Limb (tissue), 2 donors: ENCODE results near the gene TMEM163.
"Not testable (repeated sequence)": the region's sequence is repeated elsewhere in the genome, so short reads cannot be mapped to it uniquely, and the experiment has no call there.

Experiments
- DNase-seq, 2 donors: peaks; one replicate each; pipeline ENCODE4 v3.0.0-alpha.2; 2016; ENCODE audit errors: extremely low spot score in 2 of 2

TMEM163 gene

DNA sequence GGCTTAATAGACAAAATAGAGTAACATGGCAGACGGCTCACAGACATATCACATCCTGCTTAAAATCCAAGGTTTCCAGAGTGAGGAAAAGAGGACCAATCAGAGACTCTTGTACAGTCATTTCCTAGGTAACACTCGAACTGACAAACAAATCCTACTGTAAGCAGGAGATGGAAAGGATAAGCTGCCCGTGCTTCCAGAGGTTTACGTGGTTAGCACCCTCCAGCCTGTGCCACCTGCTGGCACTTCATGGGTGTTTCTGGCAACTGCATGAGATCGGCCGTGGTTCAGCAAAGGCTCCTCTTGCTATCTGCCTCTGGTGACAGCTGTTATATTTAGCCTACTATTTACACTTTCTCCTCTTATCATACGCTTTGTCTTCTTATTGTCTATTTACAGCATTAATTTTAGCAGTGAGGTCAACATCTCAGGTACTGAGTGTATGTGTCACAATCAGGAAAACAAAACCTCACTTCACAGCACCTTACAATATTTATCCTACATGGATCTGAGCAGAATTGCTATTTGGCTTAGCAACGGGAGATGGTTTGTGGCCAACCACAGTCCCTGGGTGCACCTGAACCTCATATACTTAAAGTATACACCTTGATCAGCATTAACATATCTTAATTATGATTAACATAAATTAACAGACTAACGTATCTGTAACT is 226.9 kb downstream of the TMEM163 start:
- no peak for DNase-seq

- DNase-seq: no peak
Observed at GRCh38 chr2:134491022-134491421, 227.8 kb downstream of the TMEM163 start.

GRCh38 chr2:134490559-134490958 is 228.2 kb downstream of the TMEM163 start:
- no peak for DNase-seq

DNA sequence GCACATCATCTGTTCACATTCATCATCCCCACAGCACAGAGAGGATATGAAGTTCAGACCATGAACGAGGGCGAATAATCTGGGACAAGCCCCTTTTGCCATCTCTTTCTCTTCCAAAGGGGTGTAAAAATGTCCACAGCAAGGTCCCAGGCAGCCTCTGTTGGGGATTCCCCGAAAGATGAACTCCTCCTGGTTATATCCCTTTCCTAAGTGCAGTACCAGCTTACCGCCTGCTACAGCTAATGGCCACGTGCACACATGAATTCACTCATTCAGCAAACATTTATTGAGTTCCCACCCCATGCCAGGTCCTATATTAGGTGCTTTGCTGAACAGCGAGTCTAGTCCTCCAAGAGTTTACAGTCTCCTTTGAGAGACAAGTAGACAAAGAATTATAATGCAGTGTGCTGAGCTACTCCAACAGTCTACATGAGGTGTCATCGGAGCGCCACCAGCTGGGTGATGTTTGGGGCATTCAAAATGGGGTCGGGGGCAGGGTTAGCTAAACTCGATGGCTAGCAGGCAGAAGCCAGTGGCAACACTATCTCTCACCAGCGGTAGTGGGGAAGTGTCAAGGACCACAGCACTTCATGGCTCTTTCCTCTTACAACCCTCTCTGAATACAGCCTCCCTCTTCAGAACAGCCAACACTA is 228.9 kb downstream of the TMEM163 start:
- no peak for DNase-seq

DNA sequence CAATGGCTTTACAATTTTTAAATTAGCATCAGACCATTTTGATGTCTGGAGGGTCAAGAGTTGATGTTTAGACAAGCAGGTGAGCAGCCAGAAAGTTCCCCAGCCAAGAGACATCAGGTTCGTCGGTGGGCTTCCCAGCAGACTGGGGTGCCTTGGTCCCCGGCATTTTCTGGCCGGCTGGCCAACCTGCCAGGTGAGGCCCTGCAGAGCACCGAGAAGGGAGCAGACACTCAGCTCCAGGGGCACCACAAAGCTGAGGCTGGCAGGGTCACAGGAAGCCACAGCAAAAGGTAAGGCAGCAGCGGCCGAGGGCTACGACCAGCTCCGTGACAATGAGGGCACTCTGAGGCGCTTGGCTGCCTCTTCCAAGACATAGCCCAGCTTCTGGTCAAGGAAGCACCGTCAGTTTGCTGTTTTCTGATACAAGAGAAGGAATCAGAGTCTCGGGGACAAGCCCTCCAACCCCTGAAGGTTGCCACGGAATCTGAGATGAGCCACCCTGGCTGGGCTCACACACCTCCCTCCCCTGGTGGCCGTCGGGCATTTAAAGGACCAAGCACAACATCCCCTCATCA is 235.9 kb downstream of the TMEM163 start:
- no peak for DNase-seq

- no peak for DNase-seq
Observed at GRCh38 chr2:134482131-134482723, 236.6 kb downstream of the TMEM163 start.

- no peak for DNase-seq
Observed at GRCh38 chr2:134479696-134480330, 239.0 kb downstream of the TMEM163 start.

GRCh38 chr2:134476982-134477381 is 241.8 kb downstream of the TMEM163 start:
- not testable (repeated sequence) for DNase-seq

DNA sequence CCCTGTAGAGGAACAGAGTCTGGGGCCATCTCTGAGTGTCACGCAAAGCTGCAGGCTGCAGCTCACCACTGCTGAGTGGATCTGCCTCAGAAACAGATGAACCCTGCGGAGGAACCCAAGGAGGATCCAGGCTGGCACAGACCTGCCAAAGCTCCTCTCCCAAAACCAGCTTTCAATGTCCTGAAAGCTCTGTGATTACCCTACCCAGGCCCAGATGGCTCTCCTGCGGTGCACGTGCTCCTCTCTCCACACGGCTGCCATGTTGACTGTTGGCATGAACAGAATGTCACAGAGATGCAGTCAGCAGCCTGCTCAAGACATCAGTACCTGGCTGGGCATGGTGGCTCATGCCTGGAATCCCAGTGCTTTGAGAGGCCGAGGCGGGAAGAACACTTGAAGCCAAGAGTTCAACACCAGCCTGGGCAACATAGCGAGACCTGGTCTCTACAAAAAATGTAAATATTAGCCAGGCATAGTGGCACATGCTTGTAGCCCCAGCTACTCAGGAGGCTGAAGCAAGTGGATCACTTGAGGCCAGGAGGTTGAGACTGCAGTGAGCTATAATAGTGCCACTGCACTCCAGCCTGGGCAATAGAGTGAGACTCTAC is 248.1 kb downstream of the TMEM163 start:
- no peak for DNase-seq

DNA sequence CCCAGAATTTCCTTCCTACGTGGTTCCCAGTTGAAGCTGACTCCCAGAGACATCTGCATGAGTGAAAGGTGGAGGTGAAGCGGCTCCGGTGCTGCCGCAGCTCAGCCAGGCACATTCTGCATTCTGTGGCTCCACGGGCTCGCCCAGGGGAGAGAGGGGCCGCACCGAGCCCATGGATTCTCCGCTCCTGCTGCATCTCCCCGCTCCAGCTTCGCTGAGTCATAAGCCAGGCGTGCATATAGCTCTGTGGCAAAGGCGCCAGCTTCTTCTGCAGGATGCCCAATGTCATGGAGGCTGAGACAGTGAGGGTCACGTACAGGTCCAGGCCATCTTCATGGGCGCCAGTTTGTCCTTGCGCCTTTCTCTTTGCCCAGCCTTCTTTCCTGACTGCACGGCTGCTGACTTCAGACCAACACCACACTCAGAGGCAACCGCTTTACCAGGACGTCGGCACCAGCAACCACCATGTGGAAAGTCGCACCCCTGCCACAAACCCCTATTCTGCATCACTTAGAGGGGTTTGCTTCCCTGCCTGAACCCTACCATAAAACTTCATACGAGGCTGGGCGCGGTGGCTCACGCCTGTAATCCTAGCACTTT is 249.2 kb downstream of the TMEM163 start:
- no peak for DNase-seq

- no peak for DNase-seq
Observed at GRCh38 chr2:134468776-134469175, 250.0 kb downstream of the TMEM163 start.

DNA sequence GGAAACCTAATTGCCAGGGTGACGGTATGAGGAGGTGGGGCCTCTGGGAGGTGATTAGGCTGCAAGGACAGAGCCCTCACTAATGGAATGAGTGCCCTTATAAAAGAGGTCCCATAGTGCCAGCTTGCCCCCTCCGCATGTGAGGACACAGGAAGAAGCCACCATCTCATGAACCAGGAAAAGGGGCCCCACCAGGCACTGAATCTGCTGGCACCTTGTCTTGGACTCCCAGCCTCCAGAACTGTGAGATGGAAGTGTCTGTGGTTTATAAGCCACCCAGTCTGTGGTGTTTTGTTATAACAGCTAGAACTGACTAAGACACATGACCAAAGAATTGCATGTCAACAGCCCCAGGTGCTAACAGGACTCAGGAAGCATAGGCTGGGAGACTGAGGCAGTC is 250.6 kb downstream of the TMEM163 start:
- peak in 1 of 2 donors; percentile 4 for DNase-seq

DNA sequence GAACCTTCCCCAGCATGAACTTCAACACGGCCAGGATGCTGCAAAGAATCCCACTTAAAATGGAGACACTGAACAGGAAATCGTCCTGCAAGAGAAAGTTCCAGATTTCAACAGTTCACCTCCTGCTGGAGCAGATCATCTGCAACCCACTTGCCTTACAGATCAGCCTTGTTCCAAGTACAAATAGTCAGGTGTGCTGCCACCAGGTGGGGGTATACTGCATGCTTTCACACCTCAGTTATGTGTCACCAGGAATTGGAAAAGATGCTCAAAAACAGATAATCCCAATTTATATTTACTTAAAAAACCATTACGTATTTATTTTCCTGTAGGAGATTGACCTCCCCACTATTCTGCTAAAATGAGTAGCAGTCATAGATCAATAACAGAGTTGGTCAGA is 252.7 kb downstream of the TMEM163 start:
- DNase-seq: peak in 1 of 2 donors; percentile 47

- DNase-seq: peak in 1 of 2 donors; percentile 9
Observed at GRCh38 chr2:134465228-134466105, 253.3 kb downstream of the TMEM163 start.

- peak in 1 of 2 donors; percentile 18 for DNase-seq
Observed at GRCh38 chr2:134463699-134464022, 255.1 kb downstream of the TMEM163 start.

DNA sequence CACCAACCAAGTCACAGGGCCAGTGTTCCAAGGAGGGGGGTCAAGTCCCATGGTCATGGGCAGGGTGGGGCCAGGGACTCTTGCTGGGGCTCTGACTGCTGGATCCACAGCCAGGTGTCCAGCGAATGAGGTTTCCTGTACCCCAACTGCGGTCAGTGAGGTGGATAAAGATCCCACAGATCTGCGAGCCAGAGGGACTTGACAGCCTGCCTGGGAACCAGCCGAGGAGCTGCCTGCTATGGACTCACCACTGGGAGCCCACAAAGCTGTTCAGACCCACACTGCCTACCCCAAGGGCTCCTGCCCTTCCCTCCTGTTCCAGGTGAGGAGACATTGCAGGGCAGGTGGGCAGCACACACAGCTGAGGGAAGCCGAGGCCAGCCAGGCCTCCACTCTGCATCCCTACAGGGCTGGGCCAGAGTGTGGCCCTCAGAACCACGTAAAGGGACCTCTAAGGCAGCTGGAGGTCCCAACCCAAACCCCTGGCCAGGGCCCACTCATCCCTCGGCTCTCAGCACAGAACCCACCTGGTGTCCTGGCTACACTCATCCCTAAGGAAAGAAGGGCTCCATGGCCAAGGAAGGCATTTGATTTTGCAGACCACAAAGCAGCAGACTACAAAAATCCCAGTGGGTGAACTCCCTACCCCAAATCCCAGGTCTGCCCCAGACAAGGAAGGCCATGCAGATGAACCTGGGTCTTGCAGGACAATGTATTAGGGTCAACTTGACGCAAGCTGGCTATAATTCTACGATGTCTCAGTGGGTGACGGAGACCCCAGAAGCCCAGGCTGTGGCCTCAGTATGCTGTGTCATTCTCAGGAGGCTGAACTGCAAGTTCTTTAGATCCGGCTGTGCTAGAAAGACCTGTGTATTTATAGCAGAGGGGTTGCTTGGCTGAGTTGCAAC is 255.8 kb downstream of the TMEM163 start:
- DNase-seq: peak in 1 of 2 donors; percentile 16

DNA sequence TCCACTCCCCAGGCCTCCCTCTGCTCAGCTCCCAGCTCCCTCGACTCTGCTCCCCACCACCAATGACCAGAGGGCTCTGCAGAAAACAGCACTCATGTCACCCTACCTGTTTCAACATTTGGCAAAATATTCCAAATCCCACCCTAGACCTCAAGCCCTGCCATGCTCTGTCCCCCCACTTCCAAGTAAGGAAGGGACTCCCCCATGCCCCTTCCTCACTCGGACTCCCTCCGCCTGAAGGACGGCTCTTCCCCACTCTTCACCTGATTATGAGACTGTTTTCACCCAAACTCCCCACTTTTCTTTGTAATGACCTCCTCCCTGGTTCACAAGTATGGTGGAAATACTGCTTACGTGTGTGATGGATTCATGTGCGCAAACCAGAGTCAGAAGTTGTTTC is 256.5 kb downstream of the TMEM163 start:
- DNase-seq: peak in 1 of 2 donors; percentile 12

DNA sequence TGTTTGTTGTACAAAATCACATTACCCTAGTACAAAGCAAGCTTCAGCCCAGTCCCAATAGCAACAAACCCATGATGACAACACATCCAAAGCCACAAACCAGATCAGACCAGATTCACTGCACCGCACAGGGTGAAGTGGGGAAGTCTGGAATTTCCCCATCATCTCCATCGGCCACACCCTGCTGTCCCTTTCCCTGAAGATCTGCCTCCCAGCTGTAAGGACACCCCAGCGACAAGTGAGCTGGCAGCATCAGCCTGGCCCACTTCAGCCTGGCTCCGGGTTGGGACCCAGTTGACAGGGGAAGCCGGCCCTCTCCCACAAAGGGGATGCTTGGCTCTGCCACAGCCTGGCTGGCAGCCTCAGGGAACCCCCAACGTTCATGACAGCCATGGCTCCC is 257.3 kb downstream of the TMEM163 start:
- DNase-seq: peak in 1 of 2 donors; percentile 20

- peak; percentile 47 to 80 for DNase-seq
Observed at GRCh38 chr2:134460583-134460998, 258.2 kb downstream of the TMEM163 start.
